Dendritic cell treated with granulocyte-macrophage colony-stimulating factor and Interleukin-4, amounts not matched to agents 40 ng/mL and 50 ng/mL, for 4 days (primary cell): ENCODE data around the gene HLA-A.
"Not testable (repeated sequence)": the region's sequence is repeated elsewhere in the genome, so short reads cannot be mapped to it uniquely, and the experiment has no call there.

Source experiments
- H3K27ac Mint-ChIP-seq: one replicate; pipeline ENCODE4 v1.8.0; 2022; ENCODE audit warnings: mild to moderate bottlenecking, mixed read lengths
- H3K27me3 Mint-ChIP-seq: one replicate; pipeline ENCODE4 v1.8.0; 2022; ENCODE audit warnings: mild to moderate bottlenecking, mixed read lengths
- H3K36me3 Mint-ChIP-seq: one replicate; pipeline ENCODE4 v1.8.0; 2022; ENCODE audit warnings: low read depth, mixed read lengths
- H3K4me1 Mint-ChIP-seq: one replicate; pipeline ENCODE4 v1.8.0; 2022; ENCODE audit warnings: low read depth, mixed read lengths
- H3K4me3 Mint-ChIP-seq: one replicate; pipeline ENCODE4 v1.8.0; 2022; ENCODE audit warnings: mild to moderate bottlenecking, moderate library complexity, mixed read lengths
- H3K9me3 Mint-ChIP-seq: one replicate; pipeline ENCODE4 v1.8.0; 2022; ENCODE audit warnings: mixed read lengths
- intact Hi-C: fragments of 100-400 bp; cut with micrococcal nuclease; formaldehyde crosslinking; loops from one replicate; pipeline ENCODE4 v1.15.0; 2022

Gene HLA-A

DNA sequence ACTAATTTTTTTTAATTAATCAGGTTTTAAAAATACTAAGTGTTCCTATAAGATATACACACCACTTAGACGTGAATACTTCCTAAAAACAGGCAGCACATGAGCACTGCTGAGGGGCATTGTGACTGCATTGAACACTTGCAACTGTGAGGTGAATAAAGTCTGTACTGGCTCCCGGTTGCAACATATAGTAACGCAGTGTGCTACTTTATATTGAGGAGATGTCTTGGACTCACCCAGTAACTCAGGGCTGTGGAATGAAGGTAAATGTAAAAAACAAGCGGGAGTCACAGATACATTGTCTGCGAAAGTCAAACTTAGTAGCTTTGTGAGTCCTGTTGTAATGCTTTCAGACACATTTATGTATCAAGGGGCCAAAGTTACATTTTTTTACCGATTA lies 17.0 kb upstream of the HLA-A start:
- H3K4me3 Mint-ChIP-seq, result peak overlapping the region; percentile 70
- no peaks in the 10 kb centered on the region for H3K9me3 Mint-ChIP-seq

DNA sequence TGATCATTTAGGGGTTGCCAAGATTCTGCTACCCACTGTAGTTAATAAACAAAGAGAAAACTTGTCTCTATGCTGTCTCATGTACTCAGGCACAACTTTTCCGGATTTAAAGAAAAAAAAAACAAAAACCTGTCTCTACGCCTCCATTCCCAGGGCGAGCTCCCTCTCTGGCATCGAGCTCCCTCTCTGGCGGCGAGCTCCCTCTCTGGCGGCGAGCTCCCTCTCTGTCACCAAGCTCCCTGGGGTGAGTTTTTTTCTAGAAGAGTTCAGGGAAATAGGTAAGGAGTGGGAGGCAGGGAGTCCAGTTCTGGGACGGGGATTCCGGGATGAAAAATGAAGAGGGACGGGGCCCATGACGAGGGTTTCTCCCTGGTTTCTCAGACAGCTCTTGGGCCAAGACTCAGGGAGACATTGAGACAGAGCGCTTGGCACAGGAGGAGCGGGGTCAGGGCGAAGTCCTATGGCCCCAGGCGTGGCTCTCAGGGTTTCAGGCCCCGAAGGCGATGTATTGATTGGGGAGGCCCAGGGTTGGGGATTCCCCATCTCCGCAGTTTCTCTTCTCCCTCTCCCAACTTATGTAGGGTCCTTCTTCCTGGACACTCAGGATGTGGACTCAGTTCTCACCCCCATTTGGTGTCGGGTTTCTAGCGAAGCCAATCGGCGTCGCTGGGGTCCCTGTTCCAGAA lies 16.5 kb upstream of the HLA-A start:
- no peaks in the 10 kb centered on the region for H3K9me3 Mint-ChIP-seq

More for the DNA sequence above, 17.0 kb upstream of the HLA-A start:
- intact Hi-C loops, result loop anchor here (5.0 kb wide), 2 partner anchors 38 to 42 kb away; no protein-coding TSS in a partner anchor
- no peaks in the 10 kb centered on the region for H3K36me3 Mint-ChIP-seq
- no peaks in the 10 kb centered on the region for H3K27me3 Mint-ChIP-seq
- H3K4me1 Mint-ChIP-seq, result peaks cover 33% of the 10 kb centered on the region
- peak overlapping the region; percentile 92 for H3K27ac Mint-ChIP-seq

DNA sequence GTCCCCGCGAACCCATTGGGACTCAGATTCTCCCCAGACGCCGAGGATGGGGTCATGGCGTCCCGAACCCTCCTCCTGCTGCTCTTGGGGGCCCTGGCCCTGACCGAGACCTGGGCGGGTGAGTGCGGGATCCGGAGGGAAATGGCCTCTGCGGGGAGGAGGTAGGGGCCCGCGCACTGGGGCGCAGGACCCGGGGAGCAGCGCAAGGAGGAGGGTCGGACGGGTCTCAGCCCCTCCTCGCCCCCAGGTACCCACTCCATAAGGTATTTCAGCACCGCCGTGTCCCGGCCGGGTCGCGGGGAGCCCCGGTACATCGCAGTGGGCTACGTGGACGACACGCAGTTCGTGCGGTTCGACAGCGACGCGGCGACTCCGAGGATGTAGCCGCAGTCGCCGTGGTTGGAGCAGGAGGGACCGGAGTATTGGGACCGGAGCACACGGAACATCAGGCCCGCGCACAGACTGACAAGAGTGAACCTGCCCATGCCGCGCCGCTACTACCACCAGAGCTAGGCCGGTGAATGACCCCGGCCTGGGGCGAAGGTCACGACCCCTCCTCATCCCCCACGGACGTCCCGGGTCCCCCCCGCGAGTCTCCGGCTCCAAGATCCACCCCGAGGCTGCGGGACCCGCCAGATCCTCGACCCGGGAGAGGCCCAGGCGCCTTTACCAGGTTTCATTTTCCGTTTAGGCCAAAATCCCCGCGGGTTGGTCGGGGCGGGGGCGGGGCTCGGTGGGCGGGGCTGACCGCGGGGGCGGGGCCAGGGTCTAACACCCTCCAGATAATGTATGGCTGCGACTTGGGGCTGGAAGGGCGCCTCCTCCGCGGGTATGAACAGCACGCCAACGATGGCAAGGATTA lies 15.7 kb upstream of the HLA-A start:
- Mint-ChIP-seq H3K9me3 (no peaks in the 10 kb centered on the region), H3K36me3 (no peaks in the 10 kb centered on the region), H3K4me1 (peaks cover 29% of the 10 kb centered on the region), H3K27ac (peak overlapping the region; percentile 92), H3K27me3 (no peaks in the 10 kb centered on the region), H3K4me3 (peak overlapping the region; percentile 70)
- intact Hi-C loops, result loop anchor here (5.0 kb wide), 2 partner anchors 39 to 41 kb away; no protein-coding TSS in a partner anchor

More for the DNA sequence above, 16.5 kb upstream of the HLA-A start:
- no peaks in the 10 kb centered on the region for H3K36me3 Mint-ChIP-seq
- H3K27me3 Mint-ChIP-seq, result no peaks in the 10 kb centered on the region
- intact Hi-C loops, result loop anchor here (5.0 kb wide), 2 partner anchors 39 to 41 kb away; no protein-coding TSS in a partner anchor
- peaks cover 29% of the 10 kb centered on the region for H3K4me1 Mint-ChIP-seq
- H3K27ac Mint-ChIP-seq, result peak overlapping the region; percentile 92
- H3K4me3 Mint-ChIP-seq, result peak overlapping the region; percentile 70

DNA sequence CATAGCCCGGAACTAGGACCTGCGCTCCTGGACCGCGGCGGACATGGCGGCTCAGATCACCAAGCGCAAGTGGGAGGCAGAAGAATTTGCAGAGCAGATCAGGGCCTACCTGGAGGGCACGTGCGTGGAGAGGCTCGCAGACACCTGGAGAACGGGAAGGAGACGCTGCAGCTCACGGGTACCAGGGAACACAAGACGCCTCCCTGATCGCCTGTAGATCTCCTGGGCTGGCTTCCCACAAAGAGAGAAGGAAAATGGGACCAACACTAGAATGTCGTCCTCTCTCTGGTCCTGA lies 15.1 kb upstream of the HLA-A start:
- intact Hi-C loops, result loop anchor here (5.0 kb wide), 2 partner anchors 40 kb away; no protein-coding TSS in a partner anchor
- Mint-ChIP-seq H3K4me3 (peak overlapping the region; percentile 70), H3K9me3 (no peaks in the 10 kb centered on the region), H3K27ac (peak overlapping the region; percentile 92), H3K4me1 (peaks cover 29% of the 10 kb centered on the region), H3K27me3 (no peaks in the 10 kb centered on the region), H3K36me3 (no peaks in the 10 kb centered on the region)

DNA sequence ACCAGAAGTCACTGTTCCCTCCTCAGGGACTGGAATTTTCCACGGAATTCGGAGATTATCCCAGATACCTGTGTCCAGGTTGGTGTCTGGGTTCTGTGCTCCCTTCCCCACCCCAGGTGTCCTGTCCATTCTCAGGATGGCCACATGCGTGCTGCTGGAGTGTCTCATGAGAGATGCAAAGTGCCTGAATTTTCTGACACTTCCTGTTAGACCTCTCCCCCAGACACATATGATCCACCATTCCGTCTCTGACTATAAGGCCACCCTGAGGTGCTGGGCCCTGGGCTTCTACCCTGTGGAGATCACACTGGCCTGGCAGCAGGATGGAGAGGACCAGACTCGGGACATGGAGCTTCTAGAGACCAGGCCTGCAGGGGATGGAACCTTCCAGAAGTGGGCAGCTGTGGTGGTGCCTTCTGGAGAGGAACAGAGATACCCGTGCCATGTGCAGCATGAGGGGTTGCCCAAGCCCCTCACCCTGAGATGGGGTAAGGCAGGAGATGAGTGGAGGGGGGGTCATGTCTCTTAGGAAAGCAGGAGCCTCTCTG lies 14.4 kb upstream of the HLA-A start:
- H3K4me3 Mint-ChIP-seq, result no peak overlapping the region
- H3K36me3 Mint-ChIP-seq, result no peaks in the 10 kb centered on the region
- no peaks in the 10 kb centered on the region for H3K27me3 Mint-ChIP-seq
- no peaks in the 10 kb centered on the region for H3K9me3 Mint-ChIP-seq
- intact Hi-C loops, result loop anchor here (5.0 kb wide), 2 partner anchors 39 to 41 kb away; no protein-coding TSS in a partner anchor
- peak overlapping the region; percentile 15 for H3K27ac Mint-ChIP-seq
- peaks cover 29% of the 10 kb centered on the region for H3K4me1 Mint-ChIP-seq

DNA sequence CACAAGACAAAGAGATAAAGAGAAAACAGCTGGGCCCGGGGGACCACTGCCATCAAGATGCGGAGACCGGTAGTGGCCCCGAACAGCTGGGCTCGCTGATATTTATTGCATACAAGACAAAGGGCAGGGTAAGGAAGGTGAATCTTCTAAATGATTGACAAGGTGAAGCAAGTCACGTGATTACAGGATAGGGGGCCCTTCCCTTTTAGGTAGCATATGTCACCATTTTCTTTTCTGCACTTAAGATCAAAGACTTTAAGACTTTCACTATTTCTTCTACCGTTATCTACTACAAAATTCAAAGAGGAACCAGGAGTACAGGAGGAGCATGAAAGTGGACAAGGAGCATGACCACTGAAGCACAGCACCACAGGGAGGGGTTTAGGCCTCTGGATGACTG lies 12.3 kb upstream of the HLA-A start:
- not testable (repeated sequence) for H3K27ac Mint-ChIP-seq

DNA sequence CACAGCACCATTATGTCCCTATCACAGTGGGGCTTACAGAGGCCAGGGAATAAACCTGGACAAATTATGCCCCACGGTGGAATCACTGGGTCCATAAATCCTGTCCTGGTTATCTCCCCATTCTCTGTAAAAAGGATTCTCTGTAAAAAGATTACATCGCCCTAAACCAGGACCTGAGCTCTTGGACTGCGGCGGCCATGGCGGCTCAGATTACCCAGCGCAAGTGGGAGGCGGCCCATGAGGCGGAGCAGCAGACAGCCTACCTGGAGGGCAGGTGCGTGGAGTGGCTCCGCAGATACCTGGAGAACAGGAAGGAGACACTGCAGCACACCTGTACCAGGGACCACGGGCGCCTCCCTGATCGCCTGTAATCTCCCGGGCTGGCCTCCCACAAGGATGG lies 8.4 kb upstream of the HLA-A start:
- H3K27me3 Mint-ChIP-seq, result peaks cover 2% of the 10 kb centered on the region
- H3K4me3 Mint-ChIP-seq, result no peak overlapping the region
- no peaks in the 10 kb centered on the region for H3K36me3 Mint-ChIP-seq
- H3K27ac Mint-ChIP-seq, result no peak overlapping the region
- no peaks in the 10 kb centered on the region for H3K9me3 Mint-ChIP-seq
- peaks cover 5% of the 10 kb centered on the region for H3K4me1 Mint-ChIP-seq
- intact Hi-C loops, result no loop called here

More for the DNA sequence above, 12.3 kb upstream of the HLA-A start:
- intact Hi-C loops, H3K36me3 Mint-ChIP-seq, H3K27me3 Mint-ChIP-seq, H3K9me3 Mint-ChIP-seq, H3K4me3 Mint-ChIP-seq: not testable (repeated sequence)
- H3K4me1 Mint-ChIP-seq, result peaks cover 19% of the 10 kb centered on the region

DNA sequence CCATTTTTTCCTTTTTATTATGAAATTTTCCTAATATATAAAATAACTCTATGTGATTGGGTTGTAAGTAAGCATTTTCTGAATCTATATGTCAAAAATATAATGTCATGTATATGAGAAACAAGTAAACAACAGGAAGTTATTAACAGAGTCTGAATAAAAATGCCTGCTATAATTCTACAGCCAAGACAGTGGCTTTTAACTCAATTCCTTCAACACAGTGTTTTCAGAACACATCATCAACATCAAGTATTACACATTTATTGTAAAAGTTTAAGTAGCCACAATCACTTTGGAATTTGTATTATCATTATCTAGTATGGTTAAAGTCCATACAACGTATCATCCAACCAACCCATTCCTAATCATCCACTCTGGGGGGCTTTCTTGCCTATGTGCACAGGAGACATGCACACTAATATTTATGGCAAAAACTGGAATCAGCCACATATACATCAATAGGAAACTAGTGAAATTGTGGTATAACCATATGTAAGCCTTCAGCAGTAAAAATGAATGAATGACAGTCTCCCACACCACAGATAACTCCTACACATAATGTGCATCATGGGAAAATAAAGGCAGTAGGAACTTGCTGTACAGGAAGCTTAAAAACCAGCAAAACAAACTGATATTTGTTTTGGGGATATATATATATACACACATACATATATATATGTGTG lies 6.9 kb upstream of the HLA-A start:
- H3K4me3 Mint-ChIP-seq, result no peak overlapping the region
- H3K36me3 Mint-ChIP-seq, result no peaks in the 10 kb centered on the region
- peaks cover 8% of the 10 kb centered on the region for H3K4me1 Mint-ChIP-seq
- peaks cover 2% of the 10 kb centered on the region for H3K27me3 Mint-ChIP-seq
- H3K9me3 Mint-ChIP-seq, result no peaks in the 10 kb centered on the region
- H3K27ac Mint-ChIP-seq, result no peak overlapping the region
- intact Hi-C loops, result no loop called here

DNA sequence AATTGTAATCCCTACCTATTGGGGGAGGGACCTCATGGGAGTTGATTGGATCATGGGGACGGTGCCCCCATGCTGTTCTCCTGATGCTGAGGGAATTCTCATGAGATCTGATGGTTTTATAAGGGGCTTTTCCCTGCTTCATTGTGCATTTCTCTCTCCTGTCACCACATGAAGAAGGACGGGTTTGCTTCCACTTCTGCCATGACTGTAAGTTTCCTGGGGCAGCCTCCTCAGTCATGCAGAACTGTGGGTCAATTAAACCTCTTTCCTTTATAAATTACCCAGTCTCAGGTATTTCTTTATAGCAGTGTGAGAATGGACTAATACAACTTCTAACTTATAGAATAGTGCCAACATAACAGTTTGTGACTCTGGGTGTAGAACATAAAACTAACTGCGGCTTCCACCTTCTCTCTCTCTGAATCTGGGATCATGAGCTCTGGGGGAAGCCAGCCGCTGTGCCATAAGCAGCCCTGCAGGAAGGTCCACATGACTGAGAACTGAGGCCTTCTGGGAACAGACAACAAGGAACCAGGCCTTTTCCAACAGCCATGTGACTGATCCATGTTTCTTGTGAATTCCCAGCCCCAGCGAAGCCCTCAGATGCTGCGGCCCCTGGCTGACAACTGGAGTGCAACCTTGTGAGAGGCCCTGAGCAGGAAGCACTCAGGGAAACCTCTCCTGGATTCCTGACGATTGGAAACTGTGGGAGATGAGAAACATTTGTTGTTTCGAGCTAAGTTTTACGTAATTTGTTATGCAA lies 3.4 kb upstream of the HLA-A start:
- H3K4me3 Mint-ChIP-seq, result no peak overlapping the region
- H3K9me3 Mint-ChIP-seq, result no peaks in the 10 kb centered on the region
- H3K36me3 Mint-ChIP-seq, result peaks cover 23% of the 10 kb centered on the region
- H3K4me1 Mint-ChIP-seq, result peaks cover 31% of the 10 kb centered on the region
- peaks cover 2% of the 10 kb centered on the region for H3K27me3 Mint-ChIP-seq
- peak overlapping the region; percentile 20 for H3K27ac Mint-ChIP-seq
- intact Hi-C loops, result no loop called here

DNA sequence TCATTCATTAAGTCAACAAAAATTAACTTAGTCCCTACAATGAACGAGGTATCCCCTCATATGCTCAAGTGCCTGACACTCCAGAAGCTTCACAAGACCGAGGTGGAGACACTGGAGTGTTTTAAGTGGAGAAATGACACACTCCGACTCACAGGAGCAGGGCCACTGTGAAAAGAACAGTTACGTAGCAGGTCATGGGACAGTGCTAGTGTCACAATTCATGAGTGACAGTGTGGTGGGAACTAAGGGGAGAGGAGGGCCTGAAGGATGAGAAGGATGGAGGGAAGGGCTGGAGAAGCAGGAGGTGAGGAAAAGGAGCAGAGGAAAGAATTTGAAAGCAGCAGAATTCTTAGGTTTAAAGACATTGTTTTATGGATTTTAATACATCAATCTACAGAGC lies 1.3 kb upstream of the HLA-A start:
- Mint-ChIP-seq H3K9me3 (no peaks in the 10 kb centered on the region), H3K4me3 (peak overlapping the region; percentile 34), H3K4me1 (peaks cover 52% of the 10 kb centered on the region), H3K27ac (peak overlapping the region; percentile 96), H3K36me3 (peaks cover 44% of the 10 kb centered on the region), H3K27me3 (peaks cover 2% of the 10 kb centered on the region)
- intact Hi-C loops, result loop anchor here (5.0 to 10.0 kb wide), 2 partner anchors 36 to 124 kb away; partner anchors contain the start of genes POLR1H and PPP1R11

DNA sequence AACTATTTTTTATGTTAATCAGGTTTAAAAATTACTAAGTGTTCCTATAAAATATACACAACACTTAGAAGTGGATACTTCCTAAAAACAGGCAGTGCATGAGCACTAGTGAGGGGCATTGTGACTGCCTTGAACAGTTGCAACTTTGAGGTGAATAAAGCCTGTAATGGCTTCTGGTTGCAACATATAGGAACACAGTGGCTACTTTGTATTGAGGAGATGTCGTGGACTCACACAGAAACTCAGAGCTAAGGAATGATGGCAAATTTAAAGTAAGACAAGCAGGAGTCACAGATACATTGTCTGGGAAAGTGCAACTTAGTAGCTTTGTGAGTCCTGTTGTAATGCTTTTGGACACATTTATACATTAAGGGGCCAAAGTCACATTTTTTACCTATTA lies 861 bp upstream of the HLA-A start:
- intact Hi-C loops, result loop anchor here (5.0 to 10.0 kb wide), 2 partner anchors 36 to 123 kb away; partner anchors contain the start of genes POLR1H and PPP1R11
- peak overlapping the region; percentile 96 for H3K27ac Mint-ChIP-seq
- peak overlapping the region; percentile 94 for H3K4me3 Mint-ChIP-seq
- peaks cover 48% of the 10 kb centered on the region for H3K36me3 Mint-ChIP-seq
- H3K9me3 Mint-ChIP-seq, result no peaks in the 10 kb centered on the region
- H3K27me3 Mint-ChIP-seq, result peaks cover 2% of the 10 kb centered on the region
- peaks cover 56% of the 10 kb centered on the region for H3K4me1 Mint-ChIP-seq

DNA sequence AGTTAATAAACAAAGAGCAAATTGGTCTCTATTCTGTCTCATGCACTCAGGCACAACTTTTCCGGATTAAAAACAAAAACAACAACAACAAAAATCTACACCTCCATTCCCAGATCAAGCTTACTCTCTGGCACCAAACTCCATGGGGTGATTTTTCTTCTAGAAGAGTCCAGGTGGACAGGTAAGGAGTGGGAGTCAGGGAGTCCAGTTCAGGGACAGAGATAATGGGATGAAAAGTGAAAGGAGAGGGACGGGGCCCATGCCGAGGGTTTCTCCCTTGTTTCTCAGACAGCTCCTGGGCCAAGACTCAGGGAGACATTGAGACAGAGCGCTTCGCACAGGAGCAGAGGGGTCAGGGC lies 437 bp upstream of the HLA-A start:
- Mint-ChIP-seq H3K9me3 (no peaks in the 10 kb centered on the region), H3K36me3 (peaks cover 53% of the 10 kb centered on the region), H3K27me3 (peaks cover under 1% of the 10 kb centered on the region), H3K4me3 (peak overlapping the region; percentile 94), H3K27ac (peak overlapping the region; percentile 96), H3K4me1 (peaks cover 59% of the 10 kb centered on the region)
- intact Hi-C loops, result loop anchor here (5.0 to 10.0 kb wide), 2 partner anchors 35 to 123 kb away; partner anchors contain the start of genes POLR1H and PPP1R11
